Panc1 (cell line): Measurements from ENCODE around the gene BACH2.

Source experiments
- POLR2AphosphoS5 ChIP-seq: IDR thresholded peaks from 2 replicates; pipeline ENCODE4 v1.6.1; 2012; ENCODE audit warnings: mild to moderate bottlenecking, low read depth, low read length, moderate library complexity
- TF ChIP-seq, protein P1 (sequence below): fragments of 450-650 bp; IDR thresholded peaks from 2 replicates; pipeline ENCODE4 v1.5.1; 2017; ENCODE audit warnings: mild to moderate bottlenecking

DNA sequence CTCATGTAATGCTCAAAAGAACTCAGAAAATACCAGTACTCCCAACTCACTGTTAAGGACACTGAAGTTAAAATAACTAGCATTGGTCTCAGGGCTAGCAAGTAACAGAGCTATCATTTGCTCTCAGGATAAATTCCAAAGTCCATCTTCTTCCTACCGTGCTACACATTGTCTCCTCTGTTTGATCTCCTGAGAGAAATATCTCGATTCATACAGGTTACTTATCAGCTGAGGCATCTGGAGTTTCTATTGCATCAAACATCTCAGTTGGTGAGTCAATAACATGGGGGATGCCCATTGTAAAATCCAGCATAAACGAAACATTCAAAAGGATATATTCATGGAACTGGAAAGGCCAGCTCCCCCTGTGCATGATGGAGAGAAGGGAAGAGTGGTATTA lies 147.4 kb downstream of the BACH2 start:
- no peak for TF ChIP-seq POLR2AphosphoS5
- TF ChIP-seq, protein P1, sequence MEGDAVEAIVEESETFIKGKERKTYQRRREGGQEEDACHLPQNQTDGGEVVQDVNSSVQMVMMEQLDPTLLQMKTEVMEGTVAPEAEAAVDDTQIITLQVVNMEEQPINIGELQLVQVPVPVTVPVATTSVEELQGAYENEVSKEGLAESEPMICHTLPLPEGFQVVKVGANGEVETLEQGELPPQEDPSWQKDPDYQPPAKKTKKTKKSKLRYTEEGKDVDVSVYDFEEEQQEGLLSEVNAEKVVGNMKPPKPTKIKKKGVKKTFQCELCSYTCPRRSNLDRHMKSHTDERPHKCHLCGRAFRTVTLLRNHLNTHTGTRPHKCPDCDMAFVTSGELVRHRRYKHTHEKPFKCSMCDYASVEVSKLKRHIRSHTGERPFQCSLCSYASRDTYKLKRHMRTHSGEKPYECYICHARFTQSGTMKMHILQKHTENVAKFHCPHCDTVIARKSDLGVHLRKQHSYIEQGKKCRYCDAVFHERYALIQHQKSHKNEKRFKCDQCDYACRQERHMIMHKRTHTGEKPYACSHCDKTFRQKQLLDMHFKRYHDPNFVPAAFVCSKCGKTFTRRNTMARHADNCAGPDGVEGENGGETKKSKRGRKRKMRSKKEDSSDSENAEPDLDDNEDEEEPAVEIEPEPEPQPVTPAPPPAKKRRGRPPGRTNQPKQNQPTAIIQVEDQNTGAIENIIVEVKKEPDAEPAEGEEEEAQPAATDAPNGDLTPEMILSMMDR, result no peak
